DOHH2 (cell line): ENCODE results near the gene SMIM3.

Experiments
- EZH2phosphoT487 ChIP-seq: fragments of 200-600 bp; sonication (generic); IDR thresholded peaks from 2 replicates; pipeline ENCODE4 v1.6.1; 2017; ENCODE audit warnings: borderline replicate concordance, mild to moderate bottlenecking, antibody characterized with exemption, low read length, moderate library complexity, mixed read lengths
- TF ChIP-seq, protein P1 (sequence below): fragments of 200-600 bp; sonication (generic); IDR thresholded peaks from one replicate; pipeline ENCODE4 v1.5.1; 2014; ENCODE audit warnings: antibody characterized with exemption, mild to moderate bottlenecking, low read depth, low read length; ENCODE audit not compliant: poor library complexity, severe bottlenecking

DNA sequence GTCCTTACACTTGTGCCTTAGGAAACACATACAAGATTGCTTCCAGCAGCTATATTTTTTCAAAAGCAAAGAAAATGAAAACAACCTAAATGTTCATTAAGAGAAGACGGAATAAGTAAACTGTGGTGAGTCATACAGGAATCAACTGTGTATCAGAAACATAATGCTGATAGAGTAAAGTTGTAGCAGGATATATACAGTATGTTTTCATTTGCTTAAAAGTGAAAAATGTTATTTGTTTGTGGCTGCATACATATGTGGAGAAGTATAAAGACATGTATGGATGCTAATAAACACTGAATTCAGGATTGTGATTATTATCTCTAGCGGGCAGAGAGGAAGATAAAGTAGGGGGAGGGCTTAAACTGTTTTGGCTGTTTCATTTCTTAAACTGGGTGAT, 28.1 kb upstream of the SMIM3 start:
- TF ChIP-seq, protein P1, sequence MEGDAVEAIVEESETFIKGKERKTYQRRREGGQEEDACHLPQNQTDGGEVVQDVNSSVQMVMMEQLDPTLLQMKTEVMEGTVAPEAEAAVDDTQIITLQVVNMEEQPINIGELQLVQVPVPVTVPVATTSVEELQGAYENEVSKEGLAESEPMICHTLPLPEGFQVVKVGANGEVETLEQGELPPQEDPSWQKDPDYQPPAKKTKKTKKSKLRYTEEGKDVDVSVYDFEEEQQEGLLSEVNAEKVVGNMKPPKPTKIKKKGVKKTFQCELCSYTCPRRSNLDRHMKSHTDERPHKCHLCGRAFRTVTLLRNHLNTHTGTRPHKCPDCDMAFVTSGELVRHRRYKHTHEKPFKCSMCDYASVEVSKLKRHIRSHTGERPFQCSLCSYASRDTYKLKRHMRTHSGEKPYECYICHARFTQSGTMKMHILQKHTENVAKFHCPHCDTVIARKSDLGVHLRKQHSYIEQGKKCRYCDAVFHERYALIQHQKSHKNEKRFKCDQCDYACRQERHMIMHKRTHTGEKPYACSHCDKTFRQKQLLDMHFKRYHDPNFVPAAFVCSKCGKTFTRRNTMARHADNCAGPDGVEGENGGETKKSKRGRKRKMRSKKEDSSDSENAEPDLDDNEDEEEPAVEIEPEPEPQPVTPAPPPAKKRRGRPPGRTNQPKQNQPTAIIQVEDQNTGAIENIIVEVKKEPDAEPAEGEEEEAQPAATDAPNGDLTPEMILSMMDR, result no peak
- TF ChIP-seq EZH2phosphoT487, result no peak
